ENCODE results near the gene WDR5B.

- TF ChIP-seq RAD21 (IDR thresholded peaks at IDR 0.05): no peak
- no peak for TF ChIP-seq TAF1 (conservative IDR thresholded peaks at IDR 0.05)
- no peak for TF ChIP-seq JUND (IDR thresholded peaks at IDR 0.05)
- no peak for TF ChIP-seq RXRA (IDR thresholded peaks at IDR 0.05)
Observed at GRCh38 chr3:122366379-122366749, 49.5 kb downstream of the WDR5B start.
